DMS 273 treated with DMSO at 0.1 percent for 48 hours (cell line): ENCODE results near the gene KRT28.
"Not testable (repeated sequence)": the region's sequence is repeated elsewhere in the genome, so short reads cannot be mapped to it uniquely, and the experiment has no call there.

Source experiments
- DNase-seq: peaks from one replicate; lab custom pipeline; 2025; lab: John Stamatoyannopoulos, UW

Gene KRT28

GRCh38 chr17:40818733-40819527, 19.2 kb upstream of the KRT28 start:
- peak; percentile 47 for DNase-seq

- DNase-seq, result no peak
Observed at GRCh38 chr17:40818343-40818732, 18.6 kb upstream of the KRT28 start.

GRCh38 chr17:40817103-40817682, 17.4 kb upstream of the KRT28 start:
- no peak for DNase-seq

- DNase-seq, result no peak
Observed at GRCh38 chr17:40816569-40816968, 16.8 kb upstream of the KRT28 start.

GRCh38 chr17:40815381-40815780, 15.6 kb upstream of the KRT28 start:
- no peak for DNase-seq

GRCh38 chr17:40814657-40815056, 14.9 kb upstream of the KRT28 start:
- DNase-seq, result not testable (repeated sequence)

- DNase-seq, result no peak
Observed at GRCh38 chr17:40813804-40814203, 14.0 kb upstream of the KRT28 start.

- no peak for DNase-seq
Observed at GRCh38 chr17:40812639-40813038, 12.9 kb upstream of the KRT28 start.

- DNase-seq, result no peak
Observed at GRCh38 chr17:40810494-40810893, 10.7 kb upstream of the KRT28 start.

- DNase-seq, result no peak
Observed at GRCh38 chr17:40809721-40810421, 10.1 kb upstream of the KRT28 start.

GRCh38 chr17:40806131-40806530, 6.4 kb upstream of the KRT28 start:
- DNase-seq, result no peak

- peak; percentile 62 for DNase-seq
Observed at GRCh38 chr17:40803617-40804082, 3.9 kb upstream of the KRT28 start.

- DNase-seq, result no peak
Observed at GRCh38 chr17:40801157-40801556, 1.4 kb upstream of the KRT28 start.

- no peak for DNase-seq
Observed at GRCh38 chr17:40800381-40800780, 622 bp upstream of the KRT28 start.

GRCh38 chr17:40796846-40797245, 2.9 kb downstream of the KRT28 start:
- no peak for DNase-seq

- no peak for DNase-seq
Observed at GRCh38 chr17:40795019-40795667, 4.6 kb downstream of the KRT28 start.

GRCh38 chr17:40794466-40794865, 5.3 kb downstream of the KRT28 start:
- no peak for DNase-seq

- no peak for DNase-seq
Observed at GRCh38 chr17:40793832-40794231, 5.9 kb downstream of the KRT28 start.

- no peak for DNase-seq
Observed at GRCh38 chr17:40791787-40792436, 7.8 kb downstream of the KRT28 start.

GRCh38 chr17:40791111-40791510, 8.6 kb downstream of the KRT28 start:
- no peak for DNase-seq

- DNase-seq, result no peak
Observed at GRCh38 chr17:40782450-40782849, 17.3 kb downstream of the KRT28 start, which contains the start of gene KRT27. KRT27 (minus strand) TSS chr17:40782550; CDS start chr17:40782493, 57 bp downstream.
